ENCODE measurements around the gene FTO. TPM values are rescaled to one million over a fixed set of nuclear protein-coding genes. Genes with fewer than 3 reads are reported as not detected.

Gene FTO
- total RNA-seq, 1 donor from 2014 or later = 107 TPM

GRCh38 chr16:53920988-53921387, 217.0 kb downstream of the FTO start:
- H3K27me3 Mint-ChIP-seq (ENCODE audit: low read depth) = peaks cover 25% of the 10 kb centered on the region
- peak overlapping the region; percentile 20 for H3K4me3 Mint-ChIP-seq
- no peaks in the 10 kb centered on the region for H3K9me3 Mint-ChIP-seq
- H3K36me3 Mint-ChIP-seq (ENCODE audit: low read depth) = no peaks in the 10 kb centered on the region
- H3K27ac Mint-ChIP-seq (ENCODE audit: unreplicated experiment) = peak overlapping the region; percentile 9
- DNase-seq (ENCODE audit: low read depth, low spot score) = peak; percentile 17
- no peak for TF ChIP-seq CTCF (conservative IDR thresholded peaks at IDR 0.05)
- H3K4me1 Mint-ChIP-seq = peaks cover 71% of the 10 kb centered on the region

GRCh38 chr16:53922067-53922806, 218.3 kb downstream of the FTO start:
- no peak for DNase-seq (ENCODE audit: low read depth, low spot score)
- H3K27ac Mint-ChIP-seq (ENCODE audit: unreplicated experiment) = no peak overlapping the region
- no peak for TF ChIP-seq CTCF (conservative IDR thresholded peaks at IDR 0.05)
- no peak overlapping the region for H3K4me3 Mint-ChIP-seq
- H3K36me3 Mint-ChIP-seq (ENCODE audit: low read depth) = no peaks in the 10 kb centered on the region
- H3K4me1 Mint-ChIP-seq = peaks cover 58% of the 10 kb centered on the region
- H3K27me3 Mint-ChIP-seq (ENCODE audit: low read depth) = peaks cover 15% of the 10 kb centered on the region
- no peaks in the 10 kb centered on the region for H3K9me3 Mint-ChIP-seq

GRCh38 chr16:53922807-53923571, 219.0 kb downstream of the FTO start:
- H3K4me1 Mint-ChIP-seq = peaks cover 51% of the 10 kb centered on the region
- H3K9me3 Mint-ChIP-seq = no peaks in the 10 kb centered on the region
- no peak for DNase-seq (ENCODE audit: low read depth, low spot score)
- H3K36me3 Mint-ChIP-seq (ENCODE audit: low read depth) = no peaks in the 10 kb centered on the region
- H3K27ac Mint-ChIP-seq (ENCODE audit: unreplicated experiment) = no peak overlapping the region
- TF ChIP-seq CTCF (conservative IDR thresholded peaks at IDR 0.05) = no peak
- H3K4me3 Mint-ChIP-seq = no peak overlapping the region
- H3K27me3 Mint-ChIP-seq (ENCODE audit: low read depth) = peaks cover 9% of the 10 kb centered on the region

GRCh38 chr16:53924331-53925106, 220.6 kb downstream of the FTO start:
- Mint-ChIP-seq H3K9me3 (no peaks in the 10 kb centered on the region), H3K27ac (ENCODE audit: unreplicated experiment) (no peak overlapping the region), H3K4me1 (peaks cover 49% of the 10 kb centered on the region), H3K4me3 (peak overlapping the region; percentile 10), H3K36me3 (ENCODE audit: low read depth) (peaks cover under 1% of the 10 kb centered on the region), H3K27me3 (ENCODE audit: low read depth) (peaks cover 3% of the 10 kb centered on the region)
- DNase-seq (ENCODE audit: low read depth, low spot score) = no peak
- no peak for TF ChIP-seq CTCF (conservative IDR thresholded peaks at IDR 0.05)

GRCh38 chr16:53925107-53925410, 221.1 kb downstream of the FTO start:
- Mint-ChIP-seq H3K4me1 (peaks cover 48% of the 10 kb centered on the region), H3K27me3 (ENCODE audit: low read depth) (peaks cover 6% of the 10 kb centered on the region), H3K9me3 (no peaks in the 10 kb centered on the region), H3K27ac (ENCODE audit: unreplicated experiment) (no peak overlapping the region), H3K4me3 (no peak overlapping the region), H3K36me3 (ENCODE audit: low read depth) (peaks cover 4% of the 10 kb centered on the region)
- no peak for DNase-seq (ENCODE audit: low read depth, low spot score)
- TF ChIP-seq CTCF (conservative IDR thresholded peaks at IDR 0.05) = no peak
